ENCODE data around the gene ANGPTL7. TPM values are rescaled to one million over a fixed set of nuclear protein-coding genes. Genes with fewer than 3 reads are reported as not detected.
"Not testable (repeated sequence)": the region's sequence is repeated elsewhere in the genome, so short reads cannot be mapped to it uniquely, and the experiment has no call there.

The ANGPTL7 gene
- total RNA-seq, 1 donor from 2014 or later, result 0.14 TPM

- Mint-ChIP-seq H3K4me3 (no peak overlapping the region), H3K36me3 (ENCODE audit: low read depth) (peaks cover 19% of the 10 kb centered on the region), H3K4me1 (no peaks in the 10 kb centered on the region), H3K9me3 (no peaks in the 10 kb centered on the region), H3K27me3 (ENCODE audit: low read depth) (no peaks in the 10 kb centered on the region), H3K27ac (ENCODE audit: unreplicated experiment) (no peak overlapping the region)
- DNase-seq (ENCODE audit: low read depth, low spot score), result no peak
- TF ChIP-seq CTCF (conservative IDR thresholded peaks at IDR 0.05), result no peak
These were observed 30.9 kb upstream of the ANGPTL7 start for GRCh38 chr1:11158291-11158690.

DNA sequence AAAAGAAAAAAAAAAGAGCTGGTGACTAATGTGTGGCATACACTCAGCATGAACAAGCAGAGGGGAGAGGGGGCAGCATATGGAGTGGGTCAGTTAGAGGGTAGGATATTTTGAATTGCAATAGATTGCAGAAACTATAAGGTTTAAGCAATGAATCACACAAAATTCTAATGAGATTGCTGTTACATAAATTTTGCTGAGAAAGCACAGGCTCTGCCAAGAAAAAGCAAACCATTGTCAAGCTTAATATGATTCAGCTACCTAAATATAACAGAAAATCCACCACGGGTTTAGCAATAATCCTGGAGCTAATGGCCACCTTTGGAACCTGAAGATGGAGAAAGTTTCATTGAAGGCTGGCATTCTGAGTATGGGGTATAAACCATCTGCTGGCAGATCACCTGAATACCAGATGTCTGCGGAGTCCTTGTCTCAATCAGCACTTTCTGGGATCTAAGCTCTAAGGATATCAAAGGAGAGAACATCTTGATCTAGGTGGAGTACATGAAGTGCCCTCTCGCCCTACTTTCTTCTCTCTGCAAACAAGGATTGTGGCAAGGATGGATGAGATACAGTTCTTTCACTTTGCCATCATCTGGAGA is 30.3 kb upstream of the ANGPTL7 start:
- H3K27me3 Mint-ChIP-seq (ENCODE audit: low read depth), result no peaks in the 10 kb centered on the region
- H3K4me3 Mint-ChIP-seq, result no peak overlapping the region
- H3K4me1 Mint-ChIP-seq, result no peaks in the 10 kb centered on the region

GRCh38 chr1:11162752-11163151 is 26.4 kb upstream of the ANGPTL7 start:
- not testable (repeated sequence) for H3K27me3 Mint-ChIP-seq (ENCODE audit: low read depth); DNase-seq (ENCODE audit: low read depth, low spot score); H3K27ac Mint-ChIP-seq (ENCODE audit: unreplicated experiment); H3K9me3 Mint-ChIP-seq; H3K4me1 Mint-ChIP-seq; H3K4me3 Mint-ChIP-seq
- H3K36me3 Mint-ChIP-seq (ENCODE audit: low read depth), result peaks cover 34% of the 10 kb centered on the region

More for the DNA sequence above, 30.3 kb upstream of the ANGPTL7 start:
- TF ChIP-seq CTCF (conservative IDR thresholded peaks at IDR 0.05), result no peak
- no peak for DNase-seq (ENCODE audit: low read depth, low spot score)
- peaks cover 23% of the 10 kb centered on the region for H3K36me3 Mint-ChIP-seq (ENCODE audit: low read depth)
- no peaks in the 10 kb centered on the region for H3K9me3 Mint-ChIP-seq
- H3K27ac Mint-ChIP-seq (ENCODE audit: unreplicated experiment), result no peak overlapping the region

- not testable (repeated sequence) for H3K9me3 Mint-ChIP-seq; H3K4me3 Mint-ChIP-seq; H3K27ac Mint-ChIP-seq (ENCODE audit: unreplicated experiment); H3K27me3 Mint-ChIP-seq (ENCODE audit: low read depth); H3K4me1 Mint-ChIP-seq; DNase-seq (ENCODE audit: low read depth, low spot score)
- H3K36me3 Mint-ChIP-seq (ENCODE audit: low read depth), result peaks cover 31% of the 10 kb centered on the region
These were observed 22.4 kb upstream of the ANGPTL7 start for GRCh38 chr1:11166744-11167143.

DNA sequence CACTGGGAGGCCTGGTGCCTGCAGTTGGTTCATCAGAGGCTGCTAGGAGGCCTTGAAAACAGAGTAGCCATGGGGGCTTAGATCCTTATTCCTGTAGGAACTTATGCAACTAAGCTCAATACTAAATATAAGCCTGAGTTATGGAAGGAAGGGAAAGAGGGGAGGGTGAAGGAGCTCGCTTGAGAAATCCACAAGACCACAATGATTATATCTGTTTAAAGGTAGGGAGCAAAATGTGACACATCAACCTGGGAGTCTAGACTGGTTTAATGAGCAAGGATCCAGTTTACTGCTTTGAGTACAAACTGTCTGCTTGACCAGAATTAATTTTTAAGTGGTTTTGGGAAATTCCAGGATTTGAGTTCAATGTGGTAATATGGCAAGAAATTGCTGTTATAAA is 20.4 kb upstream of the ANGPTL7 start:
- H3K27ac Mint-ChIP-seq (ENCODE audit: unreplicated experiment), result no peak overlapping the region

DNA sequence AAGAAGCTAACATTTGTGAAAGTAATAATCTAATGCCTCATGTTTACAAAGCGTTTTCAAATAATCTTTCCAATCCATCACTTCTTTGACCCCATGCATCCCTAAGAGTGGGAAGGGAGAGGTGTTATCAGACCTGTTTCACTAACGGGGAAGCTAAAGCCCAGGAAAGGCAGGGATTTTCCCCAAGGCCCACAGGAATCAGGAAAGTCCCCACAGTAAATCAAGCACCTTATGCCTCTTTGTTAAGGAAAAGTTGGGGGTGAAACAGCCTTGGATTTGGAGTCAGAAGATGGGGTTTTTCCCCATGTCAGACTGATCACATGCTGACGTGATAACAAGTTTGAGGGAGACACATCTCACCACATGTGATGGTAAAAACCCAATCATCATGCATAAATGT is 20.0 kb upstream of the ANGPTL7 start:
- no peak for DNase-seq (ENCODE audit: low read depth, low spot score)
- Mint-ChIP-seq H3K4me1 (peaks cover 2% of the 10 kb centered on the region), H3K36me3 (ENCODE audit: low read depth) (peaks cover 16% of the 10 kb centered on the region), H3K4me3 (no peak overlapping the region), H3K27me3 (ENCODE audit: low read depth) (no peaks in the 10 kb centered on the region), H3K27ac (ENCODE audit: unreplicated experiment) (no peak overlapping the region), H3K9me3 (no peaks in the 10 kb centered on the region)
- TF ChIP-seq CTCF (conservative IDR thresholded peaks at IDR 0.05), result no peak

More for the DNA sequence above, 20.4 kb upstream of the ANGPTL7 start:
- Mint-ChIP-seq H3K9me3 (no peaks in the 10 kb centered on the region), H3K27me3 (ENCODE audit: low read depth) (no peaks in the 10 kb centered on the region), H3K4me3 (no peak overlapping the region), H3K36me3 (ENCODE audit: low read depth) (peaks cover 18% of the 10 kb centered on the region), H3K4me1 (no peaks in the 10 kb centered on the region)
- DNase-seq (ENCODE audit: low read depth, low spot score), result no peak
- no peak for TF ChIP-seq CTCF (conservative IDR thresholded peaks at IDR 0.05)

Data from neural crest cell (in vitro differentiated cells).